ENCODE measurements around the gene SFT2D1. TPM values are rescaled to one million over a fixed set of nuclear protein-coding genes. Genes with fewer than 3 reads are reported as not detected.
"Not testable (repeated sequence)": the region's sequence is repeated elsewhere in the genome, so short reads cannot be mapped to it uniquely, and the experiment has no call there.

The SFT2D1 gene
- total RNA-seq, 1 donor from 2014 or later = 19.3 TPM

DNA sequence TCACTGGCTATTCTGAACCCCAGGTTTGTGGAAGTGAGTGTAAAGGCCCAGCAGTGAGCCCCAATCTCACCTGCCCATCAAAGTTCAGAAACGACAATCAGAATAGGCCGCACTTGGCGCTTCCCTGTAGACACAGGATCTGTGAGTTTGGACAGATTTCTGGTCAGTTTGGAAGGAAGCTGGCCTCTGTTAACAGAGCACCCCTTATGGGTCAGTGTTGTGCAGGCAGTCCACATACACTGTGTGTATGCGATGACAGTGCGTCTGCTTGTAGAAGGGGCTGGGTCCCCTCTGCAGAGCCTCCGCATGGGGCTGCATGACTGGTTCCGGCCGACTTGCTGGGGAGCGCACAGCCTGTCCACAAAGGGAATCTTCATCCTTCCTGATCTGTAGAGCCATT, 43.8 kb upstream of the SFT2D1 start:
- no peak for DNase-seq
- intact Hi-C loops (cut with micrococcal nuclease) = loop anchor here (10.0 kb wide), 1 partner anchor 61 kb away; no protein-coding TSS in a partner anchor
- Histone ChIP-seq H3K9me3 (replicated peaks) (no peaks in the 10 kb centered on the region), H3K4me1 (peaks cover 29% of the 10 kb centered on the region), H3K36me3 (no peaks in the 10 kb centered on the region), H3K27me3 (ENCODE audit: low read depth) (no peaks in the 10 kb centered on the region), H3K4me3 (no peak overlapping the region), H3K27ac (replicated peaks) (no peak overlapping the region)
- TF ChIP-seq, protein P1, sequence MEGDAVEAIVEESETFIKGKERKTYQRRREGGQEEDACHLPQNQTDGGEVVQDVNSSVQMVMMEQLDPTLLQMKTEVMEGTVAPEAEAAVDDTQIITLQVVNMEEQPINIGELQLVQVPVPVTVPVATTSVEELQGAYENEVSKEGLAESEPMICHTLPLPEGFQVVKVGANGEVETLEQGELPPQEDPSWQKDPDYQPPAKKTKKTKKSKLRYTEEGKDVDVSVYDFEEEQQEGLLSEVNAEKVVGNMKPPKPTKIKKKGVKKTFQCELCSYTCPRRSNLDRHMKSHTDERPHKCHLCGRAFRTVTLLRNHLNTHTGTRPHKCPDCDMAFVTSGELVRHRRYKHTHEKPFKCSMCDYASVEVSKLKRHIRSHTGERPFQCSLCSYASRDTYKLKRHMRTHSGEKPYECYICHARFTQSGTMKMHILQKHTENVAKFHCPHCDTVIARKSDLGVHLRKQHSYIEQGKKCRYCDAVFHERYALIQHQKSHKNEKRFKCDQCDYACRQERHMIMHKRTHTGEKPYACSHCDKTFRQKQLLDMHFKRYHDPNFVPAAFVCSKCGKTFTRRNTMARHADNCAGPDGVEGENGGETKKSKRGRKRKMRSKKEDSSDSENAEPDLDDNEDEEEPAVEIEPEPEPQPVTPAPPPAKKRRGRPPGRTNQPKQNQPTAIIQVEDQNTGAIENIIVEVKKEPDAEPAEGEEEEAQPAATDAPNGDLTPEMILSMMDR (IDR thresholded peaks at IDR 0.05; ENCODE audit: borderline replicate concordance) = no peak

DNA sequence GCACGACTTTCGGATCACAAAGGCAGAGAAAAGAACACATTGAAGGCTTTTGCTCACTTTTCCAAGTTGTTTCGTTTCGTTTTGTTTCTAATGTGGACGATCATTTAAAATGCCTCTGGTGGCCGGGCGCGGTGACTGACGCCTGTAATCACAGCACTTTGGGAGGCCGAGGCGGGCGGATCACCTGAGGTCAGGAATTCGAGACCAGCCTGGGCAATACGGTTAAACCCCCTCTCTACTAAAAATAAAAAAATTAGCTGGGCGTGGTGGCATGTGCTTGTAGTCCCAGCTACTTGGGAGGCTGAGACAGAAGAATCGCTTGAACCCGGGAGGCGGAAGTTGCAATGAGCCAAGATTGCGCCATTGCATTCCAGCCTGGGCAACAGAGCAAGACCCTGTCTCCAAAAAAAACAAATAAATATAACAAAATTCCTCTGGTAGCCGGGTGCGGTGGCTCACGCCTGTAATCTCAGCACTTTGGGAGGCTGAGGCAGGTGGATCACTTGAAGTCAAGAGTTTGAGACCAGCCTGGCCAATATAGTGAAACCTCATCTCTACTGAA, 41.5 kb upstream of the SFT2D1 start:
- Histone ChIP-seq H3K4me1 (peaks cover 52% of the 10 kb centered on the region), H3K27ac (replicated peaks) (peak overlapping the region; percentile 98), H3K4me3 (peak overlapping the region; percentile 96)
- intact Hi-C loops (cut with micrococcal nuclease) = loop anchor here (10.0 kb wide), 1 partner anchor 59 kb away; no protein-coding TSS in a partner anchor
- TF ChIP-seq, protein P1 (IDR thresholded peaks at IDR 0.05; ENCODE audit: borderline replicate concordance) = peak; percentile 46
- DNase-seq; H3K36me3 ChIP-seq; H3K27me3 ChIP-seq (ENCODE audit: low read depth); H3K9me3 ChIP-seq (replicated peaks): not testable (repeated sequence)

DNA sequence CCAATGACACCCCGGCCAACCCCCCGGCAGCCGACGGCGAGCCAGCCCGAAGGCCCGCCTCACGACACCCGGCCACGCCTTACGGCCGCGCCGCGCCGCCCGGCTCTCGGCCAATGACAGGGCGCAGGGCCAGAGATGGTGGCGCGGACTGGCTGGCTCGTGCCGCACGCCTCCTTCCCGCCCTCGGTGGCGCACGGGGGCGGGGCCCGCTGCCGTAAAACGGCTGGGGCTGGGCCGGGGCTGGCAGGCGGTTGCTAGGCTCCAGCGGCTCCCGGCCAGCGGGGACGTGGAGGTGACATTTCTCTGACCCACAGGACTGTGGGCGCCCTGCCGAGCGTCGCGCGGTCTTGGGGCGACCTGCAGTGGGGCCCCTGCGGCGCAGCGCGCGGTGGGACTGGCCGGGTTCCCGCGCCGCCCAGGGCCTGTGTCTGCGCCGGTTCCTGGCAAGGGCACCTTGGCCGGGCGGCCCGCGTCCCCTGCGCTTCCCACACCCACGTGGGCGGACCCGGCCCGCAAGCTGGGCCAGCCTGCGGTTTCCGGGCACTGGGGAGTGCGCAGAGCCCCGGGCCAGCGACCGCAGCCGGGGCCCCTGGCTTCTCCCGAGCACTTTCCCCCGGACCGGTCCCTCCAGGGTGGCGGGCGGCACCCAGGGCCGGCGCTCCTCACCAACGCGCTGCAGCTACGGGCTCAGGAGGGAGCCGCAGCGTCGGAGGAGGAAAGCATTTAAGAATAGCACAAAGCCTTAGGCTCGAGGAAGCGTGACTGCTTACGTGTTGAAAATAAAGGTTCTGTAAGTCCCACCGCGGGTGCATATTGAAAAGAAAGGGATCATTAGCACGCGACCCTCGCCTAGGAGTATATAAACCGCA, 40.8 kb upstream of the SFT2D1 start, which contains the start of gene MPC1:
MPC1 (minus strand) TSS at position 8 of the 869 bp plus-strand sequence. CDS start 64 bp downstream, outside the sequence.
- Histone ChIP-seq H3K36me3 (no peaks in the 10 kb centered on the region), H3K27me3 (ENCODE audit: low read depth) (no peaks in the 10 kb centered on the region), H3K4me3 (peak within 1 kb of the TSS; percentile 96), H3K4me1 (peaks cover 59% of the 10 kb centered on the region), H3K9me3 (replicated peaks) (no peaks in the 10 kb centered on the region), H3K27ac (replicated peaks) (peak within 1 kb of the TSS; percentile 98)
- DNase-seq = peak; percentile 98
- TF ChIP-seq, protein P1 (IDR thresholded peaks at IDR 0.05; ENCODE audit: borderline replicate concordance) = no peak
- intact Hi-C loops (cut with micrococcal nuclease) = loop anchor here (10.0 kb wide), 1 partner anchor 58 kb away; no protein-coding TSS in a partner anchor

DNA sequence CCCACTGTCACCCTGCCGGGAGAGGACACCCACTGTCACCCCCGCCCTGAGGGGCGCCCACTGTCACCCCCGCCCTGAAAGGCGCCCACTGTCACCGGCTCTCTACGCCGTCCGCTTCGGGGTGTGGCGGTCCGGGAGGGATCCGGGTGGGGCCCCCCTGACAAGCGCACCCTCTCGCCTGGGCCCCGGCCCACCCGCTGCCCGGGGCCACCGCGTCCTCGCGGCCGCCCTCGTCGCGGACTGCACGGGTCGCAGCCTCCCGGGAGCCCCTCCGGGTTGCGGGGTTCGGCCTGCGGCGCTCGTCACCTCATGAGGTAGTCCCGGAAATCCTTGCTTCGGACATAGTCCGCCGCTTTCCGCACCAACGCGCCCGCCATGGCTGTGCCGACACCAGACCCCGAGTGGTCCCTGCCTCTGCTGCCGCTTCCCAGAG, 40.2 kb upstream of the SFT2D1 start:
- Histone ChIP-seq H3K4me1 (peaks cover 65% of the 10 kb centered on the region), H3K9me3 (replicated peaks) (no peaks in the 10 kb centered on the region), H3K36me3 (no peaks in the 10 kb centered on the region), H3K27me3 (ENCODE audit: low read depth) (no peaks in the 10 kb centered on the region), H3K4me3 (peak overlapping the region; percentile 96), H3K27ac (replicated peaks) (peak overlapping the region; percentile 98)
- DNase-seq = no peak
- intact Hi-C loops (cut with micrococcal nuclease) = loop anchor here (10.0 kb wide), 1 partner anchor 58 kb away; no protein-coding TSS in a partner anchor
- TF ChIP-seq, protein P1 (IDR thresholded peaks at IDR 0.05; ENCODE audit: borderline replicate concordance) = no peak

DNA sequence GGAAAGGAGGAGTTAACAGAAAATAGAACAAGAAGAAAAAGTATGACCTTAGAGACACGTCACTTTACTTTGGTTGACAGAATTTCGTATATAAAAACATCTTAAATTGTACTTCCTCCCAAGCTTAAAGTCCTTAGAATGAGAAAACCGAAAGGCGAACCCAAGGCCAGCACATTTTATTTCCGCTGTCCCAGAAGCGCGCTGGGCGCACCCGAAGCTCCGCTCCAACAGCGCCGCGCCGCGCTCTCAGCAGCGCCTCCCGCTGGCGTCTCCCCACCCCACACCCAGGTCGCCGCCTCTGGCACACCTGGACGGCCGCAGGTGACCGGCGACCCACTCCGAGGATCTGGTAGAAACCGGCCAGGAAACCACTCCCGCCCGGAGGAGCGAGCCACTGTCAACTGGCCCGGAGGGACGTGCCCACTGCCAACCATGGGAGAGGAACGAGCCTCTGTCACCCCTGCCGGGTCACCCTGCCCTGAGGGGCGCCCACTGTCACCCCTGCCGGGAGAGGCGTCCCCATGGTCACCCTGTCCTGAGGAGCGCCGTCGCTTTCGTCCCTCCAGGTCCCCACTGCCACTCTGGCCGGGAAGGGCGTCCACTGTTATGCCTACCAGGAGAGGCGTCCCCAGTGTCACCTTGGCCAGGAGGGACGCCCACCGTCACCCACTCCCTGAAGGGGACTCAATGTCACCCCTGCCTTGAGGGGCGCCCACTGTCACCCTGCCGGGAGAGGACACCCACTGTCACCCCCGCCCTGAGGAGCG, 39.6 kb upstream of the SFT2D1 start:
- intact Hi-C loops (cut with micrococcal nuclease) = loop anchor here (10.0 kb wide), 1 partner anchor 57 kb away; no protein-coding TSS in a partner anchor
- peak overlapping the region; percentile 98 for H3K27ac ChIP-seq (replicated peaks)
- H3K9me3 ChIP-seq (replicated peaks) = no peaks in the 10 kb centered on the region
- H3K36me3 ChIP-seq = no peaks in the 10 kb centered on the region
- H3K27me3 ChIP-seq (ENCODE audit: low read depth) = no peaks in the 10 kb centered on the region
- peak overlapping the region; percentile 96 for H3K4me3 ChIP-seq
- H3K4me1 ChIP-seq = peaks cover 71% of the 10 kb centered on the region
- peak; percentile 71 for DNase-seq
- TF ChIP-seq, protein P1 (IDR thresholded peaks at IDR 0.05; ENCODE audit: borderline replicate concordance) = peak; percentile 86

All from left ventricle myocardium inferior (tissue), 1 donor.